Right lobe of liver (tissue), 4 donors: ENCODE measurements around the gene TFIP11.

Experiments
- CTCF ChIP-seq, 4 donors: fragments of 200-600 bp in 3 of 4; fragments of 450-650 bp in 1 of 4; IDR thresholded peaks; one replicate each; pipeline versions ENCODE4 v1.5.1 to v1.8.0; 2016 to 2022; ENCODE audit warnings: antibody characterized with exemption in 4 of 4, mild to moderate bottlenecking in 2 of 4
- POLR2A ChIP-seq: fragments of 450-650 bp; IDR thresholded peaks from one replicate; pipeline ENCODE4 v1.6.1; 2017; ENCODE audit warnings: antibody characterized with exemption, mild to moderate bottlenecking
- donor health status: DM: no; HTN: no; CAD: no.
- donor health status: DM: no; HTN: no; CAD: no.
- donor health status: DM: no; HTN: yes; CAD: no.

- TF ChIP-seq CTCF (IDR thresholded peaks at IDR 0.05) (no peak), POLR2A (no peak)
Measured at GRCh38 chr22:26529345-26529744, 17.1 kb upstream of the TFIP11 start.
